ENCODE results near the gene GRAP.
"Not testable (repeated sequence)": the region's sequence is repeated elsewhere in the genome, so short reads cannot be mapped to it uniquely, and the experiment has no call there.

Gene GRAP

DNA sequence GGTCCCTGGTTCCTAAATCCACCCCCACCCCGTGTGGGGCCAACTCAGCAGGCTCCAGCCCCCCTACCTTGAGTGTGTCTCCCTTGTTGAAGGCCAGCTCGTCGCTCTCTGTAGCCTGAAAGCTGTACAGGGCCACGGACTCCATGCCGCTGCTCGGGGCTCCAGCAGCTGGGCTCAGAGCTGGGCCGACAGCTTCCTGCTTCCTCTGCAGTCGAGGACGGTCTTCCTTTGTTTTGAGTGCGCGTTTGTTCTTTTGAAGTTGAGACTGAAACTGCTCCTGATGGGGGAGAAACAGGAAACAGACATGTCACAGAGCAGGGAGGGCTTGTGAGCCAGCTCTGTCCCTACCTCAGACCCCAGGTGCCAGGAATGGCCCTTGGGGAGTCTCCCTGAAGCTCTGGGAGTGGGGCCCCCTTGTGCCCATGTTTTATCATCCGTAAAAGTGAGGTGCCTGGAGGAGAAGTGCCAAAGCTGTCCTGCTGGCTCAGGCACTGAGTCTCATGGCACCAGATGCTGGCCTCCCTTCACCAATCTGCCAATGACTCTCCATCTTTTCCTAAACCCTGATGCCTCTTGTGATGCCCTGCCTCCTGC, at the start of gene GRAP:
GRAP (minus strand) TSS at position 176 of the 594 bp plus-strand sequence; CDS start at position 145, 31 bp downstream.
- FAIRE-seq = not testable (repeated sequence)

DNA sequence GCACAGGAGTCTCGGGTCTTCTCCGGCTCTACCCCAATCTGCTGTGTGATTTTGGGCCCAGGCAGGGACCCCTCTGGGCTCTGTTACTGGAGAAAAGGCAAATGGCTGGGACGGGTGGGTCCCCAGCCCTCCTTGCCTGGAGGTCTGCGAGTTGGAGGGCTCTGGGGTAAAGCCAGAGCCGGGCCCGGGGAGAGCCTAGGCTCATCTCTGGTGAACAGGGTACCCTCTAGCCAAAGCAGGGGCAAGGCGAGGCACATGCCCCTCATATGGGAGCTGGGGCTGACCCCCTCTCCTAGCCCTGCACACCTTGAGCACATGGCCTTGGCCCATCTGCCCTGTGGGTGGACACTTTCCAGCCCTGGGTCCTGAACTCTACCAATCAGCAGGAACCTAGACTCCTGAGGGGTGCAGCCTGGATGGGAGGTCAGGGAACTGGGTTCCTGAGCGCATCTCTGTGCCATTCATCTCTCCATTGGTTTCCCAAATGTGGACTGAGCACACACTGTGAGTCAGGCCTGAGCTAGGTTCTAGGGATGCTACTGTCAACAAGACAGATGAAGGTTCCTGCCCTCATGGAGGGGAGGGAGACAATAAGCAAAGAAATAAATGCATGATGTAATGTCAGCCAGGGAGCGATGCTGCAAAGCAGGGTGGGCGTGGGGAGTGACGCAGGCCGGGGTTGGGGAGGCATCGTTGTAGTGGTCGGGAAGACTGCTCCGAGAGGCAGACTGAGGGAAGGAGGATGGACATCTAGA, 47.1 kb upstream of the GRAP start:
- not testable (repeated sequence) for FAIRE-seq

DNA sequence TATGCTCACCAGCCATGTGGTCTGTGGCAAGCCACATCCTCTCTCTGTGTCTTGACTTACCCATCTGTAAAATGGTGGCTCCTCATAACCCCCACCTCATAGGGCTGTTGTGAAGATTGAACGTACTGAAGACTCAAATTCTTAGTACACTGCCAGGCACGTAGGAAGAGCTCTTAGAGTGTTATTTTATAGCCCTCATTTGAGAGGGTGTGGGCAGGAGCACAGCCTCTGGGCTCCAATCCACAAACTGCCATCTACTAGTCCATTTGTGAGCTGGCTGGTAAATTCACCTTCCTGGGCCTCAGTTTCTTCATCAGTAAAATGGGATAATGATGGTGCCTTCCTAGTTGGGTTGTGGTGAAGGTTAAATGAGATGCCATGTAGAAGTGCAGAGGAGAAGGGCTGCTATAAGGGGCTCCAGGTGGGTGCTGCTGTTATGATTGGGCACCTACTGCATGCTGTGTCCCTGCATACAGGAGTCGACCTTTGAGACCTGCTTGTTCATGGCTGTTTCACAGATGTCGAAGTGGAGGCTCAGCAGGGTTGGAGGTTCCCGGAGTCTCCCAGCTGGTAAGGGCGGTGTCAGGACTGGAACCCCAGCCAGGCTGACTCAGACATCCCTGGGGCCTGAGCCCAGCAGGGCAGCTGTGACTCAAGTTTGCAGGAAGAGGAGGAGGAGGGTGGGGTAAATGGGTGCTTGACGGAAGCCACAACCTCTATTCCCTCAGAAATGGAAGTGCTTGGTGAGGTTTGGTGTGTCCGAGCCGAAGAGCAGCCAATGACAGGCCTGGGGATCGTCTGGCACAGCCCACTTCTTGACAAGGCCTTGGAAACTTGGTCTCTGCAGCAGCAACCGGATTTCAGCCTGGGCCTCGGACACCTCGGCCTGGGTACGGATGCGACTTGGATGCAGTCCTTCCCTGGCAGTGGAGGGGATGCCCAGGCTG, 46.3 kb upstream of the GRAP start:
- FAIRE-seq = not testable (repeated sequence)

DNA sequence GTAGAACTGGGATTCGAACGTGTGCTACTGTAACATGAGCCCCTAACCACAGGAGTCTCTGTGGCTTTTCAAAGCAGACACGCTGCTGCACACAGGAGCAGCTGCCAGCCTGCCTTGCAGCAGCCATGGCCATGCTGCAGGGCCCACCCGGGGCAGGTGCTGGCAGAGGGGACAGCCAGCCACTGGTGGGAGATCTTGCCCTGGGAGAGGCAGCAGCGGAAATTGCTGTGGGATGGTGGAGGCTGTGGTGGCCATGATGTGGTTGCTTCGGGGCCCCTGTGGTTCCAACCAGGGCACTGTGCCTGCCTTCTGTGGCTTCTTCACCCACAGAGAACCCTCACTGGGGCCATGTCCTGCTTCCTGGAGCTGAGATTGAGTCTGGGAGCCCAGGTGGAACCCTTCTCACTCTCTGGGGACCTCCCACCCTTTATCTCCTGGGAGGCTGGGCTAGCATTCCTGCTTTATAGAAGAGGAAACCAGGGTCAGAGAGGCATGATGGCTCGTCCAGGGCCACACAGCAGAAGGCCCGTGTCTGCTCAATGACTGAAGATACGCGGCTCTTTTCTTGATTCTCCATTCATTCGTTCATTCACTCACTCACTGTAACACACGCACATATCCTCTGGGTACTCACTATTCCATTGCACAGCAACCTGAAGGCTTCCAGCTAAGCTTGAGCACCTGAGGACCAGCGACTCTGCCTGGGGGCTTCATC, 43.5 kb upstream of the GRAP start:
- not testable (repeated sequence) for FAIRE-seq

DNA sequence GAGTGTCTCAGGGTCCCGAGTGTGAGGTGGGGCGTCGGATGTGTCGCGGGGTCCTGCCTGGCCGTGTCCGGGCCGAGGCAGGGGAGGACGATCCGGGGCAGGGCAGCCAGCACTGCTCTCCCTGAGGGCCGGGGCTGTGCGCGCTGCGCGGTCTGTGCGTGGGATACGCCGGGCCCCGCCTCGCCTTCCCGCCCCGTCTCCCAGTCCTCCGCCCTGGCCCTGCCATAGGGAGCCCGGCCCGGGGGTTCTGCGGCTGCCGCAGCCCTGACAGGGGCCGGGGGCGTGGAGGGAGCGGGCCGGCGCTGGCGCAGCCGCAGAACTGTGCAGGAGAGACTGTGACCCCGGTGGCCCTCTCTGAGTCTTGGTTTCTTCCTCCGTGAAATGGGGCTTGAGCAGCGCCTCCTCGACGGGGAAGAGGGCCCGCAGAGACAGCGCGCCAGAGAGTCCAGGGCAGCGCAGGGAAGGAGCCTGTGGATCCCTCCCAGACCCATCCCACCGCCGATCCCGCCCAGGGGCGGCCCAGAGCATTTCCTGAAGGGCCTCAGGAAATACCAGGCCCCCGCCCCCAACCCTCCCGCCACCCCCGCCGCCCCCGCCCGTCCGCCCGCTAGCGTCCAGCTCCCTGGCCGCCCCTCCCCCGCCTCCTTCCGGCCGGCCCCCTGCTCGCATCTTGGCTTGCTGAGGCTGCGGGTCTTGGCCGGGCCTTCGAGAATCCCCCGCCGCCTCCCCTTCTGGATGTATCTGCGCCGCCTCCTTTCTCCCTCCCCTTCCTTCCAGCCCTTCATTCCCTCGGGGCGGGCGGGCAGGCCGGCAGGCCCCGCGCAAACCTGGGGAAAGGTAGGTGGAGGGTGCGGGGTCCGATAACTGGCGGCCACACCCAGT, 42.3 kb upstream of the GRAP start:
- FAIRE-seq = not testable (repeated sequence)

DNA sequence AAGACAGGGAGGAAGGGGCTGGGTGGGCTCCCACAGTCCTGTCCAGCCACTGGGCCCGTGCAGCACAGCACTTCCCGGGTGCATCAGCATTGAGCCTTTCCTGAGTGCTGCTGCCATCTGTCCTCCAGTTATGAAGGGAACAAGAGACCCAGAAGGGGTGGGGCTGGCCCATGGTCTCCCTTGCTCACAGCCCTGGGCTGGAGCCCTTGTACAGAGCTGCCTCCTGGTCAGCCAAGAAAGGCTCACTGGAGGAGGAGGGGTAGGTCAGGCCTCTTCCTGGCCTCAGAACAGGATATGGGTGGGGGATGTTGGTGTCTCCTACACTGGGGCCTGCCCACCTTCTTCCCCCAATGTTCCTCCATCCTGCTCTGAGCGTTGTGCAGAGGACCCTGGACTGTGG, 30.6 kb upstream of the GRAP start:
- FAIRE-seq = not testable (repeated sequence)

DNA sequence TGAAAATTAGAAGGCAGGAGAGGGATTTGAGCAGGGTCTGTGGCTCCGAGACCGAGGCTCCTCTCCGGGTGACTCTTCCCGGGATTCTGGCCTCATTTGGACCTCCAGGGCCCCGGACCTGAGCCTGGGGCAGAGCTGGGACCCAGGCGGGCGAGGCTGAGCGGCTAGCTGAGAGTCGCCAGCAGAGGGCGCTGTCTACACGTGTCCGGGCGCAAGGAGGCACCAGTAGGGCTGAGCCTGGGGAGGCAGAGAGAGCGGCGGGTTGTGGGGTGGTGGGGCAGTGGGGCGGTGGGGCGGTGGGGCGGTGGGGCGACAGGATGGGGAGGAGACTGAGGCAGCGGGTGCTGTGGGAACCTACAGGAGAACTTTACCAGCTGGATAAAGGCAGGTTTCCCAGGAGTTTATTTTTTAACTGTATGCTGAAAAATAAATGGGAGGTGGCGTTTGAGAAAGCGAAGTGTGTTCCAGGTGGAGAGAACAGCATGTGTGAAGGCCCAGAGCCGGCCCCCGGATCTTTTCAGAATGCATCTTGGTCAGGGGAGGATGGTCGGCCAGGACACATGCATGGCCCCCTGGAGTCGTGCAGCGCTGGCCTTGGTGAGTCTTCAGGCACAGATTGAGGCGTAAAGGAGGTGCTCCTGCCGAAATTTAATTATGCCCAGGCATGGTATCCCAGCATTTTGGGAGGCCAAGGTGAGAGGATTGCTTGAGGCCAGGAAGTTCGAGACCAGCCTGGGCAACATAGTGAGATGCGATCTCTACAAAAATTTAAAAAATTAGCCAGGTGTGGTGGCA, 29.8 kb upstream of the GRAP start:
- not testable (repeated sequence) for FAIRE-seq

DNA sequence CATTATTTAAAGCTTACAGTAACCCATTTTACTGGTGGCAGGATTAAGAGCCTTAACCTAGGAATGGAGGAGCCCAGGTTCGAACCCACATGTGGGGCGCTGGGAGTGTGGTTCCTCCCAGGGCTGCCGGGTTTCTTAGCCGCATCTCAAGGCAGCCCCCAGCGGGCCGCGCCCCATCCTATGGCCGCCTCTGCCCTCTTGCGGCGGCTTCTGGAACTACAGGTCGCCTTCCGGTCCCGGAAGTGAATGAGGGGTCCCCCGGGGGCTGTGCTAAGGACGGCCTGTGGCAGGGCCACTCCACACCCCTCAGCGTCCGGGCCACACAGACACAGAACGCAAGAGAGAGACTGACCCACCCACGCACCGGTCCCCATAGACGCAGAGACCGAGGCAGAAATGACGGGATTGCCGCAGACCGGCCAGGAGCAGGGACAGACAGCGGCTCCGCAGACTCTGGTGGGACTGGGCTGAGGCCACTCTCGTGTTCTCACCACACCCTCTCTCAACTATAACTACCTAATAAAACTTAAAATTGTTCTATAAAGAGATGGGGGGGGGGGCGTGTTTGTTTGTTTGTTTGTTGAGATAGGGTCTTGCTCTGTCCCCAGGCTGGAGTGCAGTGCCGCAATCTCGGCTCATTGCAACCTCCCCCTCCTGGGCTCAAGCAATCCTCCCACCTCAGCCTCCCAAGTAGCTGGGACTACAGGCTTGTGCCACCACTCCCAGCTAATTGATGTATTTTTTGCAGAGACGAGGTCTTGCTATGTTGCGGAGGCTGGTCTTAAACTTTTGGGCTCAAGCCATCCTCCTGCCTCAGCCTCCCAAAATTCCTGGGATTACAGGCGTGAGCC, 23.8 kb upstream of the GRAP start:
- not testable (repeated sequence) for FAIRE-seq

DNA sequence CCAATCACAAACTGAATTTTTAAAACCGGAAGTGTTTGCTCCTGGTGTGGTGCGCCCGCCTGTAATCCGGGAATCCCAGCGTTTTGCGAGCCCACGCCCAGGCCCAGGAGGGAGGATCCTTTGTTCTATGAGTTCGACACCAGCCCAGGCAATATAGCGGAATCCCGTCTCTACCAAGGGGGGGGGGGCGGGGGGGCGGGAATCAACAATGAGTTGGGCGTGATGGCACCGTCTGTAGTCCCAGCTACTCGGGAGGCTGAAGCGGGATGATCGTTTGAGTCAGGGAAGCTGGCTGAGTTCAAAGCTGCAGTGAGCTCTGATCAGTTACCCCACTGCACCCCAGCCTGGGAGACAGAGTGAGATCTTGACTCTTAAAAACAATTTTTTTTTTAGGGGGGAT, 17.6 kb upstream of the GRAP start:
- not testable (repeated sequence) for FAIRE-seq

DNA sequence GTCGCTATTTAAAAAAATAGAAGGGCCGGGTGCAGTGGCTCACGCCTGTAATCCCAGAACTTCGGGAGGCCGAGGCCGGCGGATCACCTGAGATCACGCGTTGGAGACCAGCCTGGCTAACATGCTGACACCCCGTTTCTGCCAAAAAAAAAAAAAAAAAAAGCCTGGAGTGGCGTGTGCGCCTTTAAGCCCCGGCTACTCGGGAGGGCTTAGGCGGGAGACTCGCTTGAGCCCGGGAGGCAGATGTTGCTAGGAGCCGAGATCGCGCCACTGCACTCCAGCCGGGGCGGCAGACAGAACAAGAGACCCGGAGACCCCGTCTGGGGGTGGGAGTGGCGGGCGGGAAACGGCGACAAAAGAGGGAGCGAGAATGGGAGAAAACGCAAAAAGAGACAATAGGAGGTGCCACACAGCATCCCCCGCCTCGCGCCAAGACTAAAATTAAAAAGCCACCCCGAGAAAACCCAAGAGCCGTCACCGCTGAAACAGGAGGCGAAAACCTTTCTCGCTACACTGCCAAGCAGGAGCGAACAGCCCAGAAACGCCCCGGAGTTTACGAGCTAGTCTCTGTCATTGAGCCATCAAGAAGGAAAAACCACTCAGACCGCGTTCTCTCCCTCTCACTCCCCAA, 16.7 kb upstream of the GRAP start:
- FAIRE-seq = not testable (repeated sequence)

DNA sequence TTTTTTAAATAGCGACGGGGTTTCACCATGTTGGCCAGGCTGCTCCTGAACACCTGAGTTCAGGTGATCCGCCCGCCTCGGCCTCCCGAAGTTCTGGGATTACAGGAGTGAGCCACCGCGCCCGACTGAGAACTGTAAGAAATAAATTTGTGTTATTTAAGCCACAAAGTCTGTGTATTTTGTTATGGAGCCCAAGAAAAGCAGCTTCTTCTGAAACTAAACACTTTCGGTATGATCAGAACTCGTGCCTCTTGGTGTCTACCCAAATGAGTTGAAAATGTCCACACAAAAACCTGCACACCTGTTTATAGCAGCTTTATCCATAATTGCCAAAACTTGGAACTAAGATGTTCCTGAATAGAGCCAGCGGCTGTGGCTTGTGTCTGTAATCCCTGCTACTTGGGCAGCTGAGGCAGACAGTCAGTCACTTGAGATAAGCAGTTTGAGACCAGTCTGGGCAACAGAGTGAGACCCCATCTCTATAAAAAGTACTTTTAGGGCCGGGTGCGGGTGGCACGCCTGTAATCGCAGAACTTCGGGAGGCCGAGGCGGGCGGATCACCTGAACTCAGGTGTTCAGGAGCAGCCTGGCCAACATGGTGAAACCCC, 16.1 kb upstream of the GRAP start:
- not testable (repeated sequence) for FAIRE-seq

DNA sequence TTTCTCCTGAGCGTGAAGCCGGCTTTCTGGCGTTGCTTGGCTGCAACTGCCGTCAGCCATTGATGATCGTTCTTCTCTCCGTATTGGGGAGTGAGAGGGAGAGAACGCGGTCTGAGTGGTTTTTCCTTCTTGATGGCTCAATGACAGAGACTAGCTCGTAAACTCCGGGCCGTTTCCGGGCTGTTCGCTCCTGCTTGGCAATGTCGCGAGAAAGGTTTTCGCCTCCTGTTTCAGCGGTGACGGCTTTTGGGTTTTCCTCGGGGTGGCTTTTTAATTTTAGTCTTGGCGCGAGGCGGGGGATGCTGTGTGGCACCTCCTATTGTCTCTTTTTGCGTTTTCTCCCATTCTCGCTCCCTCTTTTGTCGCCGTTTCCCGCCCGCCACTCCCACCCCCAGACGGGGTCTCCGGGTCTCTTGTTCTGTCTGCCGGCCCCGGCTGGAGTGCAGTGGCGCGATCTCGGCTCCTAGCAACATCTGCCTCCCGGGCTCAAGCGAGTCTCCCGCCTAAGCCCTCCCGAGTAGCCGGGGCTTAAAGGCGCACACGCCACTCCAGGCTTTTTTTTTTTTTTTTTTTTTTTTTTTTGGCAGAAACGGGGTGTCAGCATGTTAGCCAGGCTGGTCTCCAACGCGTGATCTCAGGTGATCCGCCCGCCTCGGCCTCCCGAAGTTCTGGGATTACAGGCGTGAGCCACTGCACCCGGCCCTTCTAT, 15.4 kb upstream of the GRAP start:
- FAIRE-seq = not testable (repeated sequence)

DNA sequence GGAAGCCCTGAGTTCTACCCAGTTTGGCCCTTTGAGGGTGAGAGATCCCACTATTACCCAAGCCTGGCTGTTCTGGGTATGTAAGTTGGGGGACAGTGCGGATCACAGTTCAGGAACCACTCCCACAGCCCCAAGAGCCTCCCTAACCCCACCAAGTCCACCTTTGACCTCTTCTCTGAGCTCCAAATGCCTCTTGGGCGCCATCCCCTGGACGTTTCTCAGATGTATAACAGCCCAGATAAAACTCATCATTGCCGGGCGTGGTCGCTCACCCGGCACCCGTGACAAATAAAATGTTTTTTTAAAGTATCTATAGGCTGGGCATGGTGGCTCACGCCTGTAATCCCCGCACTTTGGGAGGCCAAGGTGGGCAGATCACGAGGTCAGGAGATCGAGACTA, 8.7 kb upstream of the GRAP start:
- not testable (repeated sequence) for FAIRE-seq

DNA sequence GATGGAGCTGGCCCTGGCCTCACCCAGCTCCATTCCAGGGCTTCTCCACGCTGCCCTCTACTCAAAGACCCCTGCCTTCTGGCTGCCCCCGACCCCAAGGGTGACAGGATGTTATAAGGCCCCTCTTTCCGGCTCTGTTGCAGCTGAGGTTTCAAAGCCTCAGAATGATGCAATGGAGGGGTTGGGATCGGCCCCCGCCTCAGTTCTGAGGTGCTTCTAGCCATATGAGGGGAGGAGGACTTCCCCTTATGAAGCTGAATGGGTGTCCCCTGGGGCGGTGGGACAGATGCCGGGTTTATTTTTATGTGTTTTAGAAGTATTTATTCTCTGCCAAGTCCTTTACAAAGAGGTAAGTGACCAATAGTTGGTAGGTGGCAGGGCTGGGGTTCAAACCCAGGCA, 2.1 kb upstream of the GRAP start:
- FAIRE-seq = not testable (repeated sequence)

DNA sequence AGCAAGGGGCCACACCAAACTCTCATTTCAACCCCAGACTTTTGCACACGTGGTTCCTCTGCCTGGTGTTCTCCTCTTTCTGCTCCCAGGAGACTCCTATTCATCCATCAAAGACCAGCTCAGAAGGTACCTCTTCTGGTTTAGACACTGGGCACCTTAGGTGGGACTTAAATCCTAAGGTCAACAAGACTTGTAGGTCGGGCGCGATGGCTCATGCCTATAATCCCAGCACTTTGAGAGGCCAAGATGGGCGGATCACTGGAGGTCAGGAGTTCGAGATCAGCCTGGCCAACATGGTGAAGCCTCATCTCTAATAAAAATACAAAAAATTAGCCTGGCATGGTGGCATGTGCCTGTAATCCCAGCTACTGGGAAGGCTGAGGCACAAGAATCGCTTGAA, 753 bp upstream of the GRAP start:
- FAIRE-seq = not testable (repeated sequence)

DNA sequence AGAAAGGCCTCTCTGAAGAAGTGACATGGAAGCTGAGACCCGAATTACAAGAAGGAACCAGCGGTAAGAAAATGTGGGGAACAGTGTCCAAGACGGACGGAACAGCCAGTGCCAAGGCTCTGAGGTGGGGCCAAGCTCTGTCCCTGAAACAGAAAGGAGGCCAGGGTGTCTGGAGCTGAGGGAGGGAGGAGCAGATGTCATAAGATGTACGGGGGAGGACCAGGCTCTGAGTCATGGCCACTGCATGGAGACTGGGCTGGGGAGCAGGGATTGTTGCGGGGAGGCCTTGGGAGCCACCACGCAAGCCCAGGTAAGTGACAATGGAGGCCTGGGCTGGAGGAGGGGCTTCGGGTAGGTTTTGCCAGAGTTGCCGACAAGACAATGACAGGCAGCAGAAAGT, 2.1 kb downstream of the GRAP start:
- FAIRE-seq = not testable (repeated sequence)

DNA sequence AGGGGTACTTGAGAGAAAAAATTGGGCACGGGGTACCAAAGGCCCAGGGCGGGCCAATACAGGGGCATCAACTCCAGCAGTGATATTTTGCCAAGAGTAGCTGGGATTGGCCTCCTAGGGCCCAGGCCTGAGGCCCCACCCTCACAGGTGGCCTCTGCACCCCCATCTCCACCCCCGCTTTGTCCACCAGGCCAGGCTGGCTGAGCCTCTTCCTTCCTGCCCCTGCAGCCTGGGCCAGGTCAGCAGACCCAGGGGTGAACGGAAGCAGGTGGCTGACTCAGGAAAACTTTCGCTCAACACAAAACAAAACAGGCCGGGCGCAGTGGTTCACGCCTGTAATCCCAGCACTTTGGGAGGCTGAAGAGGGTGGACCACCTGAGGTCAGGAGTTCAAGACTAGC, 3.7 kb downstream of the GRAP start:
- not testable (repeated sequence) for FAIRE-seq

DNA sequence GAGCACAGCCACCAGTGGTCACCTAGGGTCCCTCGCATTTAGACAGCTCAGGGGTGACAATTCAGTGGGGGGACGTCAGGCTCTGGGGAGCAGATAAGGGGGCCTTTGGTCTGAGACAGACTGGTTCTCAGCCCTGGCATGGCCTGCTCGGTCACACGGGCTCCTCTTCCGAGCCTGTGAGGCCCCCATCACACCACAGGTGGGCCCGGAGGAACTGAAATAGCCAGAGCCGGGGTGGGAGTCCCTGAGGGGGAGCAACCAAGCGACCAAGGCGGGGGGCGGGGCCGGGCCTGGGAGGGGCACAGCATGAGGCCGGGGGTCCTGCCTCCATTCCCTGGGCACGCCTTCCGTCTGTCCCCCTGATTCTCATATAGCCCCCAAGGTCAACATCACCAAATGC, 4.4 kb downstream of the GRAP start:
- FAIRE-seq = not testable (repeated sequence)

Data from G401.6 (cell line).